ENCODE data around the gene OR8K5. TPM values are rescaled to one million over a fixed set of nuclear protein-coding genes. Genes with fewer than 3 reads are reported as not detected.
"Not testable (repeated sequence)": the region's sequence is repeated elsewhere in the genome, so short reads cannot be mapped to it uniquely, and the experiment has no call there.

Gene OR8K5
- total RNA-seq, 3 donors from 2014 or later = not detected

DNA sequence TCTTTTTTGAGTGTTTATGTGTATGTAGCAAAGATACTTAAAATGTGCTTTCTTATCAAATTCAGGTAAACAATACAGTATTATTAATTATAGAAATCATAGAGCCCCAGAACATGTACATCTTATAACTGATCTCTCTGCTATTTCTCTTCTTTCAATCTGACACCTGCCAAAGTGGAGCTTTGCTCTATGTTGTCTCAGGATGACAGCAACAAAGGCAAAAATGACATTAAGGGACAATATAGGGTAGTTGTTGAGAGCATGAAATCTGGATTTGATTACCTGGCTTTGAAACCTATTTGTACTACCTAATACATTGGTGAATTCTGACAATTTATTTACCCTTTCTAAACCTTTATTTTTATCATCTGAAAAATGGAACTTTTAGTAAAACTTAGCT, 23.3 kb upstream of the OR8K5 start:
- DNase-seq = no peak
- Histone ChIP-seq H3K4me1 (ENCODE audit: low read depth) (no peaks in the 10 kb centered on the region), H3K36me3 (ENCODE audit: low read depth) (no peaks in the 10 kb centered on the region), H3K4me3 (no peak overlapping the region), H3K9me3 (peaks cover 3% of the 10 kb centered on the region)
- intact Hi-C loops (cut with DNase I, micrococcal nuclease) = no loop called here
- no peak for ATAC-seq
- TF ChIP-seq, protein P1, sequence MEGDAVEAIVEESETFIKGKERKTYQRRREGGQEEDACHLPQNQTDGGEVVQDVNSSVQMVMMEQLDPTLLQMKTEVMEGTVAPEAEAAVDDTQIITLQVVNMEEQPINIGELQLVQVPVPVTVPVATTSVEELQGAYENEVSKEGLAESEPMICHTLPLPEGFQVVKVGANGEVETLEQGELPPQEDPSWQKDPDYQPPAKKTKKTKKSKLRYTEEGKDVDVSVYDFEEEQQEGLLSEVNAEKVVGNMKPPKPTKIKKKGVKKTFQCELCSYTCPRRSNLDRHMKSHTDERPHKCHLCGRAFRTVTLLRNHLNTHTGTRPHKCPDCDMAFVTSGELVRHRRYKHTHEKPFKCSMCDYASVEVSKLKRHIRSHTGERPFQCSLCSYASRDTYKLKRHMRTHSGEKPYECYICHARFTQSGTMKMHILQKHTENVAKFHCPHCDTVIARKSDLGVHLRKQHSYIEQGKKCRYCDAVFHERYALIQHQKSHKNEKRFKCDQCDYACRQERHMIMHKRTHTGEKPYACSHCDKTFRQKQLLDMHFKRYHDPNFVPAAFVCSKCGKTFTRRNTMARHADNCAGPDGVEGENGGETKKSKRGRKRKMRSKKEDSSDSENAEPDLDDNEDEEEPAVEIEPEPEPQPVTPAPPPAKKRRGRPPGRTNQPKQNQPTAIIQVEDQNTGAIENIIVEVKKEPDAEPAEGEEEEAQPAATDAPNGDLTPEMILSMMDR (IDR thresholded peaks at IDR 0.05) = no peak

DNA sequence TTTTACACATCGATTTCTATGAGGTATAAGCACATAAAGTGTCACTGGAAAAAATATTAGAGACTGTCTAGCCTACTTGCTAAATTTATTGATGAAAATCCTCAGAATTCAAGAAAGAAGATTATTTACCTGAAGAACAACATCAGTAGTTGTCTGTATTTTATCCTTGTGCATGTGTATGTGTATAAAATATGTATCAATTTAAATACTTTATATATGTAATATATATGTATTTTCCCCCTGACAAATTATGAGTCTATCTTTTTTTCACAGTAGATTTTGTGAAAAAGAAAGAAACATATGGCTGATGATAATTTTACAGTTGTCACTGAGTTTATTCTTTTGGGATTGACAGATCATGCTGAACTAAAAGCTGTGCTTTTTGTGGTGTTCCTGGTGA, 16.2 kb upstream of the OR8K5 start, which contains the start of gene OR5J2:
OR5J2 (plus strand) TSS at position 301 of the 400 bp plus-strand sequence; CDS start at position 301, 0 bp downstream.
- intact Hi-C loops (cut with DNase I, micrococcal nuclease) = no loop called here

DNA sequence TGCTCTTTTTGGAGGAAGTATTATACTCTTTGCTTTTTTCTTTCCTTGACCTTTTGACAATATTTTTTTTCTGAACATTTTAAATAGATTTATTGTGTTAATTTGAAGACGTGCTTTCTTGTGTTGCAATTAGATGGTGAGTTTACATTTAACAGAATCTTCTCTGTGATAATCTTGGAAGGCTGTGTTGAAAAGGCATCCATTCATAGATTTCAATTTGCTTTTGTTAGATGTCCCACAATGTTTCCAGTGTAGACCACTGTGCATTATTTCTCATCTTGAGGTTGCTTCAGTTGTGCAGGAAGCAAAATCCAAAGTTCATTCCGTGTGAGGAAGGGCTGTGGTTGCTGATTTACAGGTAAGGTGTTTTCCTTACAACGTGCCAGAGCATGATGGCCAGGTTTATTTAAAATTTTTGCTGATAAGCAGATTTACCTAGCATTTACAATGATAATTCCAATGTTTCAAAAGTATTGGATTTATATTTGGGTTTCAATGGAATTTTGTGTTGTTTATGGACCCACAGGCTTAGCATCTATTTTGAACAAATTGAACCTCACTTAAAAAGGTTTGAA, 12.2 kb upstream of the OR8K5 start:
- H3K9me3 ChIP-seq = no peaks in the 10 kb centered on the region
- H3K4me3 ChIP-seq = no peak overlapping the region
- no peaks in the 10 kb centered on the region for H3K4me1 ChIP-seq (ENCODE audit: low read depth)
- TF ChIP-seq, protein P1 (IDR thresholded peaks at IDR 0.05) = no peak
- ATAC-seq (peak; percentile 74), DNase-seq (peak in 1 of 3 donors; percentile 35)
- intact Hi-C loops (cut with DNase I, micrococcal nuclease) = no loop called here
- no peaks in the 10 kb centered on the region for H3K36me3 ChIP-seq (ENCODE audit: low read depth)

More for the DNA sequence above, 16.2 kb upstream of the OR8K5 start, which contains the start of gene OR5J2:
- ATAC-seq (no peak), DNase-seq (no peak)
- Histone ChIP-seq H3K4me1 (ENCODE audit: low read depth) (no peaks in the 10 kb centered on the region), H3K36me3 (ENCODE audit: low read depth) (no peaks in the 10 kb centered on the region), H3K9me3 (peaks cover 3% of the 10 kb centered on the region), H3K4me3 (no peak within 1 kb of the TSS)
- TF ChIP-seq, protein P1 (IDR thresholded peaks at IDR 0.05) = no peak

DNA sequence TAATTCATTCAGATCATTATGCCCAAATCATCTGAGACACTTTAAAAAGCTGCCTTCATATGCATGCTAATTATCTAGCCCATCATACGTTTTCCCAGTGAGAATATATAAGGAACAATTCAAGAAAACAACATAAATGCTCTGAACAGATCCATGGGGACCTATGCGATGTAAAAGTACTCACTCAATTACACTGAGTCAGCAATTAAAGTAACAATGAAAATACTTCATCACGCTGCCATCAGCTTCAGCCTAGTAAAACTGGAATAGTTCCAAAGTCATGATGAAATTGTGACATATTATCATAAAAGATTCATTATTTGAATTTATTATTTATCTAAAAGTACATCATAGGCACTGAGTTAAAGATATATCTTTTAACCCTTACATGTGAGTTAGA, 3.7 kb upstream of the OR8K5 start:
- no peaks in the 10 kb centered on the region for H3K4me1 ChIP-seq (ENCODE audit: low read depth)
- no peaks in the 10 kb centered on the region for H3K9me3 ChIP-seq
- ATAC-seq = no peak
- no peaks in the 10 kb centered on the region for H3K36me3 ChIP-seq (ENCODE audit: low read depth)
- intact Hi-C loops (cut with DNase I, micrococcal nuclease) = no loop called here
- DNase-seq = no peak
- H3K4me3 ChIP-seq = no peak overlapping the region
- TF ChIP-seq, protein P1 (IDR thresholded peaks at IDR 0.05) = no peak

DNA sequence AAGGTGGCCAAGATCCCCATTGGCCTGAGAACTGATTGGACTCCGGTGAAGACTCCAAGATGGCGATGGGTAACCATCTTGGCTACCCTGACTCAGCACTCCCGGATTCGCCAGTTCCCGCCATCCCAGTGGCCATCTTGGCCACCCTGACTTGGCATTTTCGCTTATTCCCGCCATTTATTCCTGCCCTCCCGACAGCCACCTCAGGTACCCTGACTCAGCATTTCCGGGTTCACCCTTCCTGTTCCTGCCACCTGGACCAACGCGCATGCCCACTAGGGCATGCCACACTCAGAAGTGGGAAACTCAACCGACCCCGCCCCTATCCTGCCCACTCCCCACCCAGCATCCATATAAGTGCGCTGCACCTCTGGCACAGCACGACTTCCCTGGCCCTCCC, 7.8 kb downstream of the OR8K5 start:
- Histone ChIP-seq H3K36me3 (ENCODE audit: low read depth) (no peaks in the 10 kb centered on the region), H3K9me3 (no peaks in the 10 kb centered on the region), H3K4me1 (ENCODE audit: low read depth) (no peaks in the 10 kb centered on the region), H3K4me3 (no peak overlapping the region)
- TF ChIP-seq, protein P1 (IDR thresholded peaks at IDR 0.05) = no peak
- DNase-seq (no peak), ATAC-seq (no peak)
- intact Hi-C loops (cut with DNase I, micrococcal nuclease) = no loop called here

DNA sequence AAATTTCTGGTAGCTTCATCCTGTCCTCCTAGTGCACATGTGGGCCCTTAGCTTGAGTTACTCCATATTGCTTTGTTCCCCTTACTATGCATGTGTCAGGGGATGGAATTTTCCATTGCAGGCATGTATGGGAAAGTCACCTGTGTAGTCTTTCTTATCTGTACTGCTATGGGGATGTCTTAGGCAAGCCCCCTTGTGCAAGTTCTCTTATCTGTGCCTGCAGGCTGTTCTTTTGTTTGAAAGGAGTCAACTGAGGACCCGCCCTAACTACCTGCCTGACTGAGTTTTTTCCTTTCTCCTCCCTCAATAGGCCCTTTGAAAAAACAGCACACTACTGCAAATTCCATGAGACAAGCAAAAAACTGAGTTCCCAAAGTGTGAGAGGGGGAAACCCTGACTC, 8.7 kb downstream of the OR8K5 start:
- DNase-seq = no peak
- Histone ChIP-seq H3K4me1 (ENCODE audit: low read depth) (no peaks in the 10 kb centered on the region), H3K9me3 (no peaks in the 10 kb centered on the region), H3K4me3 (no peak overlapping the region), H3K36me3 (ENCODE audit: low read depth) (no peaks in the 10 kb centered on the region)
- no peak for ATAC-seq
- intact Hi-C loops (cut with DNase I, micrococcal nuclease) = no loop called here
- TF ChIP-seq, protein P1 (IDR thresholded peaks at IDR 0.05) = no peak

DNA sequence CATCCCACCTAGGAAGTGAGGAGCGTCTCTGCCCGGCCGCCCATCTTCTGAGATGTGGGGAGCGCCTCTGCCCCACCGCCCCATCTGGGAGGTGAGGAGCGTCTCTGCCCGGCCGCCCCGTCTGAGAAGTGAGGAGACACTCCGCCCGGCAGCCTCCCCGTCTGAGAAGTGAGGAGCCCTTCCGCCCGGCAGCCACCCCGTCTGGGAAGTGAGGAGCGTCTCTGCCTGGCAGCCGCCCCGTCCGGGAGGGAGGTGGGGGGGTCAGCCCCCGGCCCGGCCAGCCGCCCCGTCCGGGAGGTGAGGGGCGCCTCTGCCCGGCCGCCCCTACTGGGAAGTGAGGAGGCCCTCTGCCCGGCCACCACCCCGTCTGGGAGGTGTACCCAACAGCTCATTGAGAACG, 16.4 kb downstream of the OR8K5 start:
- intact Hi-C loops (cut with DNase I, micrococcal nuclease); H3K9me3 ChIP-seq; DNase-seq; ATAC-seq; H3K36me3 ChIP-seq (ENCODE audit: low read depth); H3K4me1 ChIP-seq (ENCODE audit: low read depth); H3K4me3 ChIP-seq: not testable (repeated sequence)

Measured in mucosa of descending colon (tissue), 3 donors.